GM21786 (cell line): ENCODE measurements around the gene BHLHA15.
"Not testable (repeated sequence)": the region's sequence is repeated elsewhere in the genome, so short reads cannot be mapped to it uniquely, and the experiment has no call there.

Source experiments
- ATAC-seq: cut with Tn5 transposase; IDR thresholded peaks from one replicate; pipeline ENCODE4 v1.9.1; 2021; ENCODE audit not compliant: unreplicated experiment

BHLHA15 gene

GRCh38 chr7:98206451-98207330 is 4.5 kb upstream of the BHLHA15 start:
- ATAC-seq = no peak

- no peak for ATAC-seq
These were observed 1.9 kb upstream of the BHLHA15 start for GRCh38 chr7:98209166-98209920.

DNA sequence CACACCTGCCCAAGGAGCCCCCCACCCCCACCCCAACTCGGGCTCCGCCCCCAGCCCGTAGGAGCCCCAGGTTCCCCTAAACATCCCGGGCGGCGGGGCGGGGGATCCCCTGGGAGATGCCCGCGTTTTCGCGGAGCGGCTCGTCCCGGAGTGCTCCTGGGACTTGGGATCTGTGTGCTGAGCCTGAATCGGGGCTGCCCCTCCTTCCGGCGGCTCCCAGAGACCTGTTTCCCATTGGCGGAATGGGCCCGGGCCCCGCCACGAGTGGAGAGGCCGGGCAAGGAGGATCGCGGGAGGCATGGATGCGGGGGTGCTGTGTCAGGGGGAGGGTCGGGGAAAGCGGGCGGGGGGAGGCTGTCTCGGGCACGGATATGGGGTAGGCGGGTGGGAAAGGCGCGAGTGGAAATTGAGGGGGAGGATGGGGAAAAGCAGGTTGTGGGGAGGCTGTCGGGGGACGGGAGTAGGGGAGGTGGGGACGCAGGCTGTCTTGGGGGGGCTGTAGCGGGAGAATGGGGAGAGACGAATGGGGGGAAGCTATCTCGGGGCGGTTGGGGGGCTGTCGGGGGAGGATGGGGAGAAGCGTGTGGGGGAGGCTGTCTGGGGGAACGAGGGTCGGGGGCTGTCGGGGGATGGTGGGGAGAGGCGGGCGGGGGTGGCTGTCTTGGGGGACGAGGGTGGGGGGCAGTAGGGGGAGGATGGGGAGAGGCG is 572 bp upstream of the BHLHA15 start:
- ATAC-seq = no peak

- ATAC-seq = no peak
These were observed 665 bp downstream of the BHLHA15 start for GRCh38 chr7:98211676-98212531.

- ATAC-seq = no peak
These were observed 1.3 kb downstream of the BHLHA15 start for GRCh38 chr7:98212532-98213041.

- no peak for ATAC-seq
These were observed 2.2 kb downstream of the BHLHA15 start for GRCh38 chr7:98213296-98213887.

DNA sequence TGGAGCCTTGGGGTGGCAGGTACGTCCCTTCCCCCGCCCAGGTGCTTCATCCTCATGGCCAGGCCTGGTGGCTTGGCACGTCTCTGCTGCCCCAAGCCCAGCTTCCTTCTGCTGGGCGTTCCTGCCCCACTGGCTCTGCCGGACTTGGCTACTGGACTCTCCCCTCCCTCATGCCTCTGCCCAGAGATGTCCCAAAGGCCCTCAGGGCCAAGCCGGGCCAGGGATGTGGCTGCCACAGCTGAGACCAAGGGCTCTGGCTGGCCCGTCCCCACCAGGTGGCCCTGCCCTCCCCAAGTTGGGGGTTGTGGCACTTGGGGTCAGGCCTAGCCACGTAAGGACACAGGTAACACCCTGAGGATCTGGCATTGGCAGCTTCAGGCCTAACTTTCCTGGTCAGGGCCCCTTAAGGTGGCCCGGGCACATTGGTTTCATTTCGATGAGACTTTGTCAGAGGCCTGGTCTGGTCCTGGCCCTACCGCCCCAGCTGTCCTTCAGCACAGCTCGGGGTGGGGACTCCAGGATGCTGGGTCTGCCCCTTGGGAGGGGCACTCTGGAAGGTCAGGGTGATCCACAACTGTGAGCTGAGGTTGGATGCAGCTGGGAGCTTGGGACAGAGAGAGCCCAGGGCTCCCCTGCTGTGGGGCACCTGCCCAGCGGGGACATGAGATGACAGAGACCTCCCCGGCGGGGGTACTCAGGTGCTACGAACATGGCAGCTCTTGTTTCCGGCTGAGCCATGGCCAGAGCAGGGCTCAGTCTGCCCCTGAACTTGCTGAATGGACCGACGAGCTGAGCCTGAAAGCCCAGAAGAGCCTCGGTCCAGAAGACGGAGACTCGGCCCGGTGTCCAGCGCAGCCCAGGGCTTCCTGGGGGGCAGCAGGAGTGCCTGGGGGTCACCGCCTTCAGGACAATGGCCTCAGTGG is 2.9 kb downstream of the BHLHA15 start:
- ATAC-seq = no peak

- ATAC-seq = no peak
These were observed 3.6 kb downstream of the BHLHA15 start for GRCh38 chr7:98214811-98215321.

- ATAC-seq = no peak
These were observed 4.6 kb downstream of the BHLHA15 start for GRCh38 chr7:98215561-98216495.

DNA sequence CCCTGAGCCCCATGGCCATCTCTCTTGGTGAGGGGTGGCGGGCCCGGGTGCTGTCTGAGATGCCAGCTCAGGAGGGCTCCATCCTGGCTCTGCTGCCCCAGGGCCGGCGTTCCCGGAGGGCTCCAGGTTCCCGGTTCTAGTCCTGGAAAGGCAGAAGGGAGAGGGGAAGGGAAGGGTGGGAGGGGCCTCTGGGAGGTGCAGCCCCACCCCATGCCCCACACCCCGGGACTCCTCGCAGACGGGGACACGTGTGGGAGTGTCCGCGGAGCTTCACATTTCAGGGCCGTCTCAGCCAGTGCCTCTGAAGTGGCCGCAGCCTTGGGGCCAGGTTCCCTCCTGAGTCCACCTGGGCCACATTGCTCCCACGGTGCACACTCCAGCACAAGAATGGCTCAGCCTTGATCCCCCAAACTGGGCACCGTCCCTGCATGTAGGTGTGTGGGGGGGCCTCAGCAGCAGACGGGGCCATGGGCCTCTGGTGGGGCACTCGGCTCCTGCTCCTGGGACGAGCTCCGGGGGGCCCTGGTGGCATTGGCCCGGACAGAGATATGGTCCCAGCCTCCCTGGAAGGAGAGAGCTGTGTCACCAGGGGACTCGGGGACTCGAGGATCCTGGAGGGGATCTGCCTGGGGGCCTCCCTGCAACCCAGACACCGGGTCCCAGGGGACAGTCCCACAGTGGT is 5.8 kb downstream of the BHLHA15 start:
- ATAC-seq = no peak

DNA sequence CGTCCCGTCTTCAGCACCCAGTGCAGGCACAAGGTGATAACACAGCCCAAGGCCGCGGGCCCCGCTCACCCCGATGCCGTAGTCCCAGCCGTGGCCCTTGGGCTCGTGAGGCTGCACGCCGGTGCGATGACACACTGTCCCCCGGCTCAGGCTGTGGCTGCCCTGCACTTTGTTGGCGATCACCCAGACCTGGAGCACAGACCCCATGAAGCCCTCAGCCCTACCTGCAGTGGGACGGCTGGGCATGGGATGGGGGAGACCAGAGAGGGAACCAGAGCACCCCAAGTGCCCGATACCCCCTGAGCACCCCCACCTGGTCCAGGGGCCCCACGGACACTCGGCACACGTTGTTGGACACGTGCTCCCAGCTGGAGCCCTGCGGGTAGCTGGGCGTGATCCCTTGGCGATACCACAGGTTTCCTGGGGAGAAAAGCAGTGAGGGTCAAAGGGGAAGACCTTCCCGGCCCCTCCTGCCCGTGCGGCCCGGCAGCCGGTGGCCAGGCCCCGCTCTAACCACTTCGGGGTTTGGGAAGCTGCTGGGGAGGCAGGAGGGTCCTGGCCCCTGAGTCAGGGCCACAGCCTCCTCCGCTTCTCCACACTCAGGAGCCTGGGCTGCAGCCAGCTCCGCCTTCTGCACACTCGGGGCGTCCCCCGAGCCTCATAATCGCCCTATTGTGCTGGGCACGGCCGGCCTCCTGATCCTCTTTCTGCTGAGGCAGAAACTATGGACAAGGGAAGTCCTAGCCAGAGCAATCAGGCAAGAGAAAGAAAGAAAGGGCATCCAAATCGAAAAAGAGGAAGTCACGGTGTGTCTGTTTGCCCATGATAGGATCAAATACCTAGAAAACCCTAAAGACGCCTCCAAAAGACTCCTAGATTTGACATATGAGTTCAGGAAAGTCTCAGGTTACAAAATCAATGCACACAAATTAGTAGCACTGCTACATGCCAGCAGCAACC is 6.7 kb downstream of the BHLHA15 start:
- ATAC-seq = peak; percentile 41

GRCh38 chr7:98219382-98219781 is 8.1 kb downstream of the BHLHA15 start:
- not testable (repeated sequence) for ATAC-seq

DNA sequence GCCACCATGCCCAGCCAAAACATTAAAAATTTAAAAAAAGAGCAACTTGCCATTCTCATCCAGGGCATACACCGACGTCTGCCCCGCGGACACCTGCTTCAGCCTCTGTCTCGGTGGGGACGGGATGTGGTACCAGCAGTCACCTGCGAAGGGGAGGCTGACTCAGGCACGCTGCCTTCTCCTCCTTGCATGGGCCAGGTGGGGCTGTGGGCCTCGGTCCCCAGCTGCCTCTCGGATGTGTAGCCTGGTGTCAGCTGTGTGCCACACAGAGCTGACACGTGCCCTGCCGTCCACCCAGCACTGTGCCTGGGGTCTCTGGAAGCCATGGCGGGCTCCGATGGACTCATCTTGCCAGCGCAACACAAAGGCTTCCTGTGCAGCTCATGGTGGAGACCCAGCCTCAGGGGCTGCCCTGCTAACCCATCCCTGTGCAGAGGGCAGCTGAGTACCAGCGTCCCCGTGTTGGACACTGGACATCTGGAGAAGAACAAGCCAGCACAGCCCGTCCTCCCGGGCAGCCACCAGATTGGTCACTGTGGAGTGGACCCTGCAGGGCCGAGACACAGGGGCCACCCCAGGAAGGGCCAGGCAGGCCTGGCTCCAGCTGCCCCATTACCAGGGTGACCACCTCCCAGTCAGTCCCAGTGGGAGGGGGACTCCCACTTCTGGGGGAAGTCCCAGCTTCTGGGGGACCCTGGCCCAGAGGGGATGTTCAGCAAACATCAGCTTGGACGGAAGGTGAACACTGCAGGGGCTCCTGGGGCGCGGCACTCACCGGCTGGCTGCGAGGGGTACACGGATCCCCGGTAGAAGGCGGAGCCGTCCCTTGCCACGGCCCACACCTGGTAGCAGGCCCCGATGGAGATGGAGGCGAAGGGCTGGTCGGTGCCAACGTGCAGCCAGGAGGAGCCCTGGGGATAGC is 10.6 kb downstream of the BHLHA15 start:
- ATAC-seq = no peak

DNA sequence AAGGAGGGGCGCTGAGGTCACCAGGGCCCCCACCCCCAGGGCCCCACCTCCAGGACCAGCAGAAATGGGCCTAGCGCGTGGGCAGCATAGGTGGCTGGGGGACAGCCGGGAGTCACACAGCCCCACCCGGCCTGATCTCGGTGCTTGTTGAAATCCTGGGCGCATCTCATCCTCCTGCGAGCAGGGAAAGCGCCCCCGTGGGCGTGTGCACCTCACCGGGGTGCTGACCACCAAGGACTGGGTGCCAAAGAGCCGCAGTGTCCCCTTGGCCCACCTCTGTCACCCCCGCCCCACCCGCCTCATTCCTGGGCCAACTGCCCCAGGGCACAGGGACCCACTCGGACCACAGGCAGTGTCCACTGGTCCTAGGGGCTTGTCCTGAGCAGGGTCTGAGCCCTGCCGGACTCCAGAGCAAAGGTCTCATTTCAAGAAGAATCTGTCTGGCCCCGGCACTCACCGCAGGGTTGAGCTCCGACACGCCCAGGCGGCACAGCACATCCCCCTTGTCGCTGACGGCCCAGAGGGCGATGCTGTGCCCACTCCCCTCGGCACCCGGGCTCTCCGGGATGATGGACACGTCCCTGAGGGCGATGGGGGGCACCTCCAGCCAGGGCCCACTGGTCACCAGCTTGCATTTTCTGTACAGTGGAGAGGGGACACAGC is 11.4 kb downstream of the BHLHA15 start:
- ATAC-seq = no peak
